Measurements from ENCODE around the gene ZMYM2. TPM values are rescaled to one million over a fixed set of nuclear protein-coding genes. Genes with fewer than 3 reads are reported as not detected.
A peak's percentile ranks its signal among the peaks of the same experiment; 100 is the strongest.

Gene ZMYM2
- total RNA-seq, 2 donors from 2014 or later = 69.2 to 70.0 TPM

GRCh38 chr13:20080377-20081164 lies 122.0 kb downstream of the ZMYM2 start:
- ATAC-seq (no peak), DNase-seq (no peak)
- intact Hi-C loops (cut with DNase I, micrococcal nuclease) = no loop called here

GRCh38 chr13:20090349-20090748 lies 131.8 kb downstream of the ZMYM2 start:
- no peak for DNase-seq
- ATAC-seq = peak; percentile 68
- intact Hi-C loops (cut with DNase I, micrococcal nuclease) = loop anchor here in 1 of 2 donors (10.0 kb wide), 1 partner anchor 74 kb away; the partner anchor contains the start of gene GJA3

- intact Hi-C loops (cut with DNase I, micrococcal nuclease) = loop anchor here in 1 of 2 donors (10.0 kb wide), 1 partner anchor 71 kb away; the partner anchor contains the start of gene GJA3
- DNase-seq (no peak), ATAC-seq (peak; percentile 83)
These were observed 135.4 kb downstream of the ZMYM2 start for GRCh38 chr13:20093951-20094350.

GRCh38 chr13:20099319-20099718 lies 140.8 kb downstream of the ZMYM2 start:
- DNase-seq (no peak), ATAC-seq (no peak)
- intact Hi-C loops (cut with DNase I, micrococcal nuclease) = loop anchor here in 1 of 2 donors (10.0 kb wide), 1 partner anchor 65 kb away; the partner anchor contains the start of gene GJA3

GRCh38 chr13:20101467-20102316 lies 143.2 kb downstream of the ZMYM2 start:
- ATAC-seq (no peak), DNase-seq (no peak)
- intact Hi-C loops (cut with DNase I, micrococcal nuclease) = no loop called here

- DNase-seq (no peak), ATAC-seq (no peak)
- intact Hi-C loops (cut with DNase I, micrococcal nuclease) = no loop called here
These were observed 144.1 kb downstream of the ZMYM2 start for GRCh38 chr13:20102525-20103180.

- intact Hi-C loops (cut with DNase I, micrococcal nuclease) = no loop called here
- DNase-seq (no peak), ATAC-seq (no peak)
These were observed 146.7 kb downstream of the ZMYM2 start for GRCh38 chr13:20105161-20105689.

GRCh38 chr13:20106742-20107141 lies 148.2 kb downstream of the ZMYM2 start:
- intact Hi-C loops (cut with DNase I, micrococcal nuclease) = no loop called here
- ATAC-seq = no peak

GRCh38 chr13:20109037-20109436 lies 150.5 kb downstream of the ZMYM2 start:
- DNase-seq (no peak), ATAC-seq (no peak)
- intact Hi-C loops (cut with DNase I, micrococcal nuclease) = no loop called here

More at GRCh38 chr13:20106742-20107141, 148.2 kb downstream of the ZMYM2 start:
- no peak for DNase-seq

- intact Hi-C loops (cut with DNase I, micrococcal nuclease) = no loop called here
- DNase-seq (no peak), ATAC-seq (no peak)
These were observed 155.6 kb downstream of the ZMYM2 start for GRCh38 chr13:20114066-20114610.

- intact Hi-C loops (cut with DNase I, micrococcal nuclease) = no loop called here
- DNase-seq (no peak), ATAC-seq (no peak)
These were observed 157.7 kb downstream of the ZMYM2 start for GRCh38 chr13:20116213-20116612.

GRCh38 chr13:20118268-20119140 lies 160.0 kb downstream of the ZMYM2 start:
- DNase-seq = peak; percentile 81 to 83
- intact Hi-C loops (cut with DNase I, micrococcal nuclease) = no loop called here

GRCh38 chr13:20119960-20120359 lies 161.4 kb downstream of the ZMYM2 start:
- intact Hi-C loops (cut with DNase I, micrococcal nuclease) = no loop called here
- ATAC-seq = no peak
- no peak for DNase-seq

More at GRCh38 chr13:20118268-20119140, 160.0 kb downstream of the ZMYM2 start:
- peak; percentile 61 for ATAC-seq

- ATAC-seq (peak; percentile 30), DNase-seq (peak in 1 of 2 donors; percentile 34)
- intact Hi-C loops (cut with DNase I, micrococcal nuclease) = no loop called here
These were observed 162.6 kb downstream of the ZMYM2 start for GRCh38 chr13:20121159-20121525.

- intact Hi-C loops (cut with DNase I, micrococcal nuclease) = no loop called here
- ATAC-seq (no peak), DNase-seq (no peak)
These were observed 165.8 kb downstream of the ZMYM2 start for GRCh38 chr13:20124303-20124702.

GRCh38 chr13:20125129-20125782 lies 166.7 kb downstream of the ZMYM2 start:
- ATAC-seq = no peak
- intact Hi-C loops (cut with DNase I, micrococcal nuclease) = no loop called here
- DNase-seq = no peak

GRCh38 chr13:20125783-20126165 lies 167.2 kb downstream of the ZMYM2 start:
- intact Hi-C loops (cut with DNase I, micrococcal nuclease) = no loop called here
- DNase-seq (no peak), ATAC-seq (no peak)
